Endothelial cell (in vitro differentiated cells): ENCODE measurements around the gene FBXO21. TPM values are rescaled to one million over a fixed set of nuclear protein-coding genes. Genes with fewer than 3 reads are reported as not detected.

Experiments
- DNase-seq: peaks from one replicate; pipeline ENCODE4 v3.0.0; 2021; ENCODE audit warnings: low spot score
- H3K27ac Mint-ChIP-seq: one replicate; pipeline ENCODE4 v1.8.0; 2021; ENCODE audit warnings: mixed read lengths, inconsistent platforms; ENCODE audit not compliant: unreplicated experiment
- H3K27me3 Mint-ChIP-seq: one replicate; pipeline ENCODE4 v1.8.0; 2021; ENCODE audit warnings: mild to moderate bottlenecking, moderate library complexity, mixed read lengths, inconsistent platforms; ENCODE audit not compliant: unreplicated experiment
- H3K36me3 Mint-ChIP-seq: one replicate; pipeline ENCODE4 v1.8.0; 2021; ENCODE audit warnings: mild to moderate bottlenecking, low read depth, mixed read lengths, inconsistent platforms; ENCODE audit not compliant: unreplicated experiment
- H3K4me1 Mint-ChIP-seq: one replicate; pipeline ENCODE4 v1.8.0; 2021; ENCODE audit warnings: mild to moderate bottlenecking, mixed read lengths, inconsistent platforms; ENCODE audit not compliant: unreplicated experiment
- H3K4me3 Mint-ChIP-seq: one replicate; pipeline ENCODE4 v1.8.0; 2021; ENCODE audit warnings: mild to moderate bottlenecking, mixed read lengths, inconsistent platforms; ENCODE audit not compliant: unreplicated experiment
- H3K9me3 Mint-ChIP-seq: one replicate; pipeline ENCODE4 v1.8.0; 2021; ENCODE audit warnings: mixed read lengths, inconsistent platforms; ENCODE audit not compliant: unreplicated experiment
- total RNA-seq: library from RNA; stranded (reverse); fragmentation: NEBNext Ultra II Directional; extraction: Animal tissue kit (Norgen Biotek cat#: 25700); gene quantifications from one replicate; pipeline ENCODE4 v1.2.1, GENCODE V29; 2021; ENCODE audit not compliant: unreplicated experiment
- TF ChIP-seq, protein P1 (sequence below): fragments of 200-600 bp; sonication (generic); IDR thresholded peaks from one replicate; pipeline ENCODE4 v1.5.0; 2021; ENCODE audit warnings: antibody characterized with exemption; ENCODE audit not compliant: unreplicated experiment

FBXO21 gene
- total RNA-seq, 1 donor from 2014 or later, result 44.7 TPM

DNA sequence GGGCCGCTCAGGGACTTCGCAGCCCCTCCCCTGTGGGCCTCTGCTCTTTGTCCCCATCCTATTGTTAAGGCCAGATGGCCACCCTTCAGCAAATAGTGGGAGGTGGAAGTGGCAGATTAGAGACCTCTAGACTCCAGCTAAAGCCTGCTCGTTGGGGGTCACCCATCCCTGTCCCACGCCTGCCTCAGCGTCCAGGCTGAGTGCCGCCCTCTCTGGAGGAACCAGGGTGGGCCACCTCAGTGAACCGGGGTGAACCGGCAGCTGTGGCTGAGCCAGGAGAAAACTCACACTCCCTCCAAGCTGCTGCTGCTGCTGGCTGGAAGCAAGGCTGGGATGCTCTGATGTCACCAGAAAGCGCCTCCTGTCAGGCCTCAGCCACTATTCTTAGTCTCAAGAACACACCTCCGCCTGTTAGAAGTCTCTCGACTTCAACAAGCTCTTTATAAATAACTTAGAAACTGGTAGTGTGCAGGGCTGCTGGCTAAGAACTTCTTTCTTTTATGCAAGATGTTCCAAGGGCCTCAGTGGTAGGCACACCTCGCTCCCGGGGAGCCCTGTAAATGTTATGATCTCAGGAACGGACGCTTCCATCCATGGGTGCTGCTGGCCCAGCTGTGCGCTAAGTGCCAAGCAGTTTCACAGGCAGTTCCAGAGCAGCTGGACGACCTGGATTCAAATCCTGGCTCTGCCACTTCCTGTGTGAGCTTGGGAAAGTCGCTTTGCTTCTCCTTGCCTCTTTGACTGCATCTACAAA lies 71.3 kb downstream of the FBXO21 start:
- TF ChIP-seq, protein P1, sequence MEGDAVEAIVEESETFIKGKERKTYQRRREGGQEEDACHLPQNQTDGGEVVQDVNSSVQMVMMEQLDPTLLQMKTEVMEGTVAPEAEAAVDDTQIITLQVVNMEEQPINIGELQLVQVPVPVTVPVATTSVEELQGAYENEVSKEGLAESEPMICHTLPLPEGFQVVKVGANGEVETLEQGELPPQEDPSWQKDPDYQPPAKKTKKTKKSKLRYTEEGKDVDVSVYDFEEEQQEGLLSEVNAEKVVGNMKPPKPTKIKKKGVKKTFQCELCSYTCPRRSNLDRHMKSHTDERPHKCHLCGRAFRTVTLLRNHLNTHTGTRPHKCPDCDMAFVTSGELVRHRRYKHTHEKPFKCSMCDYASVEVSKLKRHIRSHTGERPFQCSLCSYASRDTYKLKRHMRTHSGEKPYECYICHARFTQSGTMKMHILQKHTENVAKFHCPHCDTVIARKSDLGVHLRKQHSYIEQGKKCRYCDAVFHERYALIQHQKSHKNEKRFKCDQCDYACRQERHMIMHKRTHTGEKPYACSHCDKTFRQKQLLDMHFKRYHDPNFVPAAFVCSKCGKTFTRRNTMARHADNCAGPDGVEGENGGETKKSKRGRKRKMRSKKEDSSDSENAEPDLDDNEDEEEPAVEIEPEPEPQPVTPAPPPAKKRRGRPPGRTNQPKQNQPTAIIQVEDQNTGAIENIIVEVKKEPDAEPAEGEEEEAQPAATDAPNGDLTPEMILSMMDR, result no peak
- no peak overlapping the region for H3K4me3 Mint-ChIP-seq
- H3K27me3 Mint-ChIP-seq, result peaks cover 3% of the 10 kb centered on the region
- peak overlapping the region; percentile 54 for H3K27ac Mint-ChIP-seq
- no peaks in the 10 kb centered on the region for H3K9me3 Mint-ChIP-seq
- no peak for DNase-seq
- H3K36me3 Mint-ChIP-seq, result no peaks in the 10 kb centered on the region
- H3K4me1 Mint-ChIP-seq, result peaks cover 29% of the 10 kb centered on the region

DNA sequence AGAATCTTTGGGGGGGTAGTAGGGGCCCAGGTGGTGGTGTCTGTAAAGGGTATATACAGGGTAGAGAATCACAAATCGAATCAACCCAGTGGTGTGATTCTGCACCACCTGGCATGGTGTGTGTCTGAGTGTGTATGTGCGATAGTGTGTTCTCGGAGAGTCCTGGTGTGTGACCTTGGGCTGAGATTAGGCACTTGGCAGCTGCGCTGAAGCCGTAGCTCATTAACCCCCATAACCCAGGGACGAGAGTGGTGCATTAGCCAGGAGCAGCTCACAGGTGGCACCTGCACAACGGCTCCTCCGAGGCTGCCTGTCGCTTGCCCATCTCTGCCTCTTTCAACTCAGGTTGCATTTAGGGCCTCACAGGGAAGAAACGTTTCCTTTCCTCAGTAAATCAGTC lies 75.5 kb downstream of the FBXO21 start:
- DNase-seq, result no peak
- Mint-ChIP-seq H3K36me3 (no peaks in the 10 kb centered on the region), H3K9me3 (no peaks in the 10 kb centered on the region), H3K27me3 (no peaks in the 10 kb centered on the region), H3K27ac (no peak overlapping the region), H3K4me1 (peaks cover 8% of the 10 kb centered on the region), H3K4me3 (no peak overlapping the region)
- TF ChIP-seq, protein P1, result no peak

DNA sequence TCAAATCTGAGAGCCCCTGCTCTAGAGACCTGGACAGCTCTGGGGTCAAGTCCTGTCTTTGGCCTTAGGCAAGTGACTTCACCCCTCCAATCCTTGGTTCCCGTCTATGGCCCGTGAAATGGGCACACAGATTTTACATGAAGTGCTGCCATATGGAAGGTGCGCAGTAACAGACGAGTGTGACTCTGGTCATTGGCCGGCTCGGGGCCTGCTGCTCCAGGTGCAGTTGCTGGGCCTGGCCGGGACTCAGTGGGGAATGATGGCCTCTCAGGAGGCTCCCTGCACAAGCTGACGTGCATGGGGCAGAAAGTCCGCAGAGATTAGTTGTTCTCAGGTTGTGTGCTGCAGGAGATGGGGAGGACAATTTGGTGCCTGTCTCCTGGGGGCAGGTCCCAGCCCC lies 77.0 kb downstream of the FBXO21 start:
- no peaks in the 10 kb centered on the region for H3K36me3 Mint-ChIP-seq
- no peaks in the 10 kb centered on the region for H3K4me1 Mint-ChIP-seq
- no peak for DNase-seq
- no peaks in the 10 kb centered on the region for H3K9me3 Mint-ChIP-seq
- TF ChIP-seq, protein P1, result no peak
- H3K27ac Mint-ChIP-seq, result no peak overlapping the region
- peak overlapping the region; percentile 38 for H3K4me3 Mint-ChIP-seq
- H3K27me3 Mint-ChIP-seq, result no peaks in the 10 kb centered on the region

DNA sequence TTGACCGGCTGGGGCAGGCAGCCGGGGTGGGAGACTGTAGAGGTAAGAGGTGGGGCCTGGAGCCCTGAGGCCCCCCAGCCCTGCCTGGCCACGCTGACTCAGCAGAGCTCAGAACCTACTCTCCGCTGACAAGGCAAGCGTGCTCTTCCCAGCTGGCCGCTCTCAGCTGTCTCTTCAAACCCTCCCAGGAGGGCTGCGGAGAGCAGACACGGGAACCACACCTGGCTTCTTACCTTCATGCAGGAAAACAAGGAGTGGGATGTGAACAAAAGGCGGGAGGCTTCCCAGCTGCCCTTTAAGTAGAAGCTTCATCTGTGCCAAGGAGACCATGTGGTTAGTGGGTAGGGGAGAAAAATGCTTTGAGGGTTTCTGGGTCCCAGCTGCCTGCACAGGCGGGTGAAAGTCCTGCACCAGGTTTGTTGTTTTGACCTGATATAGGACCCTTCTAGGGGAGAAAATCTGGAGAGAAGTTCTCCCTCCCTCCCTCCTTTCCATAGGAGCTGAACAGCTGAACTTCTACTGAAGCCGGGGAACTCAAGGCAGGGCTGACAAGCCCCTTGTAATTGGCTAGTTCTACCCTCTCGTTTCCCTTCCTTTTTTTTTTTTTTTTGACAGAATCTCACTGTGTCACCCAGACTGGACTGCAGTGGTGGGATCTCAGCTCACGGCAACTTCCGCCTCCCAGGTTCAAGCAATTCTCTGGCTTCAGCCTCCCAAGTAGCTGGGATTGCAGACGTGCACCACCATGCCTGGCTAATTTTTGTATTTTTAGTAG lies 78.3 kb downstream of the FBXO21 start:
- no peak overlapping the region for H3K27ac Mint-ChIP-seq
- H3K27me3 Mint-ChIP-seq, result peaks cover 3% of the 10 kb centered on the region

More for the DNA sequence above, 78.3 kb downstream of the FBXO21 start:
- H3K9me3 Mint-ChIP-seq, result no peaks in the 10 kb centered on the region
- H3K4me3 Mint-ChIP-seq, result no peak overlapping the region
- DNase-seq, result no peak
- no peaks in the 10 kb centered on the region for H3K36me3 Mint-ChIP-seq
- H3K4me1 Mint-ChIP-seq, result no peaks in the 10 kb centered on the region
- TF ChIP-seq, protein P1, result no peak
